Transverse colon (tissue), 4 donors: ENCODE measurements around the gene GRIN2A.

Source experiments
- CTCF ChIP-seq, 5 experiments: fragments of 200-600 bp in 3 of 5; fragments of 450-650 bp in 2 of 5; sonication (generic) in 3 of 5; IDR thresholded peaks; 1 replicate in 2 of 5; 2 replicates in 3 of 5; pipeline ENCODE4 v1.5.1; 2016 to 2017; ENCODE audit warnings: antibody characterized with exemption in 5 of 5, inconsistent platforms in 3 of 5, mild to moderate bottlenecking in 2 of 5, moderate library complexity in 1 of 5
- EP300 ChIP-seq: sonication (generic); formaldehyde crosslinking; IDR thresholded peaks from one replicate; pipeline ENCODE4 v1.6.1; 2017; ENCODE audit warnings: antibody characterized with exemption, low read depth
- POLR2A ChIP-seq: fragments of 450-650 bp; IDR thresholded peaks from one replicate; pipeline ENCODE4 v1.6.1; 2016; ENCODE audit warnings: antibody characterized with exemption, mild to moderate bottlenecking, moderate library complexity
- POLR2AphosphoS5 ChIP-seq, 3 donors: sonication (generic); formaldehyde crosslinking; IDR thresholded peaks; one replicate each; pipeline ENCODE4 v1.6.1; 2016; ENCODE audit warnings: antibody characterized with exemption in 3 of 3

DNA sequence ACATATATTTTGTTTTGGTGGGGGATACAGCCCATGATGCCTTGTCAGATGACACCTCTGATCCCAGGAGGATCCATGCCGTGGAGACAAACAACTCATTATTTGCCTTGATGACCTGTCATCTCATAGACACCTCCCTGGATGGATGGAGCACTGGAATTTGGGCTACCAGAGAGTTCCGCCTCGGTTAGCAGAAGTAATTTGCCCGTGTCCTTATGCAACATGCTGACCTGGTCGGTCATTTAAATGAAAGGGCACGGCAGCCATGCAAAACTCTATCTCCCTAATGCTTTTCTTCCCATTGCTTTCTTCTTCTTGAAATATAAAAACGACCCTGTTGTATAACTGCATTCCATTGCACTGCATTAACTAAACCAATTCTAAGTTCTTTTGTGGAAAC lies 145.3 kb downstream of the GRIN2A start:
- no peak for TF ChIP-seq CTCF (IDR thresholded peaks at IDR 0.05)
- TF ChIP-seq POLR2A, result no peak
- no peak for TF ChIP-seq POLR2AphosphoS5 (IDR thresholded peaks at IDR 0.05)
- TF ChIP-seq EP300, result no peak
